ENCODE data around the gene SYTL3.

GRCh38 chr6:158706369-158706982 lies 56.6 kb downstream of the SYTL3 start:
- TF ChIP-seq CTCF (IDR thresholded peaks at IDR 0.05) (peak in 6 of 7 experiments; percentile 23 to 56 (median 44)), POLR2A (IDR thresholded peaks at IDR 0.05) (peak in 1 of 3 donors; percentile 12)

Data from body of pancreas (tissue), 4 donors.